GM13976 (cell line): ENCODE data around the gene MAP3K14.
"Not testable (repeated sequence)": the region's sequence is repeated elsewhere in the genome, so short reads cannot be mapped to it uniquely, and the experiment has no call there.

Experiments
- DNase-seq: peaks from one replicate; pipeline ENCODE4 v3.0.0; 2012; ENCODE audit warnings: low spot score
- CTCF ChIP-seq: IDR thresholded peaks from 2 replicates; pipeline ENCODE4 v1.5.1; 2012; ENCODE audit warnings: borderline replicate concordance, mild to moderate bottlenecking; ENCODE audit not compliant: insufficient read depth; ENCODE audit errors: extremely low read depth, missing control alignments, control extremely low read depth
- in situ Hi-C: fragments of 300-500 bp; cut with MboI; formaldehyde crosslinking; loops from one replicate; pipeline ENCODE4 v1.12.0; 2022; ENCODE audit warnings: low sequenced_read_pairs, mixed read lengths, inconsistent platforms; ENCODE audit not compliant: unreplicated experiment

The MAP3K14 gene

DNA sequence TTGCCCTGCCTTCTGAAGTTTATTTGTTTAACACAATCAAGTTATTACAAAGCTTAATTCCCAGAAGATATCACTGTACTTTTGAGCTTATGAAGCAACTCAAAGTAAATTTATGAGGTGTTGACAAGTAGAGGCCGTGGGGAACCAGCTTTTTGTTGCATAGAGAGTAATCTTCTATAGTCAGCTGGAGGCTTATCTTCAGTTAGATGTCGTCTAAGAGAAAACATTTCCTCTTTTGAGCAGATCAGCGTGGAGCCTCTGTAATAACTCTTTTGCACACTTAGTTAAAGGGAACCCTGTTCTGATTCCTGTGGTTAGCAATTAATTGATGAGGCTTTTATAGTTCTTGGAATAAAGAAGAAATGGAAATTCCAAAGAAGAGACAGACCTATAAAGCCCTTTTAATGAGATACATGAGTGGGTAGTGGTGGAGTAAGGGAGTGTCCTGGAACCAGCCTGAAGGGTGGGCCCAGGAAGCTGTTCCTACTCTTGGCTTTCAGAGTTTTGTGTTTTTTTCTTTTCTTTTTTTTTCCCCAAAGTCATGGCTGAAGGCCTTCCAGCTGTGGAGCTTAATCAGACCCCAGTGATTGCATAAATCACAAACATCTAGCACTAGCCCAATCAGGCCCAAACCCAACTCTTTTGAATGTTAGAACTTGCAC lies 28.9 kb upstream of the MAP3K14 start:
- TF ChIP-seq CTCF = no peak
- in situ Hi-C loops = no loop called here
- no peak for DNase-seq

- no peak for DNase-seq
- in situ Hi-C loops = no loop called here
- no peak for TF ChIP-seq CTCF
These were observed 28.4 kb upstream of the MAP3K14 start for GRCh38 chr17:45345246-45345553.

DNA sequence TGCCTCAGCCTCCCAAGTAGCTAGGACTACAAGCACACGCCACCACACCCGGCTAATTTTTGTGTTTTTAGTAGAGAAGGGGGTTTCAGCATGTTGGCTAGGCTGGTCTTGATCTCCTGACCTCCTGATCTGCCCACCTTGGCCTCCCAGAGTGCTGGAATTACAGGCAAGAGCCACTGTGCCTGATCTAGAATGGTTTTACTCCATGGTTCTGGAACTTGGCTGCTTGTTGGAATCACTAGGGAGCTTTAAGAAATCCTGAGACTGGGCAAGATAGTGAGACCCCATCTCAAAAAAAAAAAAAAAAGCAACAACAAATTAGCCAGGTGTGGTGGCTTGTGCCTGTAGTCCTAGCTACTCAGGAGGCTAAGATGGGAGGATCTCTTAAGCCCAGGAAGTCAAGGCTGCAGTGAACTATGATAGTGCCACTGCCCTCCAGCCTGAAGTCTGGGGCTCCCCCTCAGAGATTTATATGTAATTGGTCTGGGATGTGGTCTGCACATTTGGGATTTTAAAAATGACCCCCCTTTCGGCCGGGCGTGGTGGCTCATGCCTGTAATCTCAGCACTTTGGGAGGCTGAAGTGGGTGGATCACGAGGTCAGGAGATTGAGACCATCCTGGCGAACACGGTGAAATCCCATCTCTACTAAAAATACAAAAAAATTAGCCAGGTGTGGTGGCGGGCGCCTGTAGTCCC lies 27.3 kb upstream of the MAP3K14 start:
- in situ Hi-C loops, DNase-seq: not testable (repeated sequence)

DNA sequence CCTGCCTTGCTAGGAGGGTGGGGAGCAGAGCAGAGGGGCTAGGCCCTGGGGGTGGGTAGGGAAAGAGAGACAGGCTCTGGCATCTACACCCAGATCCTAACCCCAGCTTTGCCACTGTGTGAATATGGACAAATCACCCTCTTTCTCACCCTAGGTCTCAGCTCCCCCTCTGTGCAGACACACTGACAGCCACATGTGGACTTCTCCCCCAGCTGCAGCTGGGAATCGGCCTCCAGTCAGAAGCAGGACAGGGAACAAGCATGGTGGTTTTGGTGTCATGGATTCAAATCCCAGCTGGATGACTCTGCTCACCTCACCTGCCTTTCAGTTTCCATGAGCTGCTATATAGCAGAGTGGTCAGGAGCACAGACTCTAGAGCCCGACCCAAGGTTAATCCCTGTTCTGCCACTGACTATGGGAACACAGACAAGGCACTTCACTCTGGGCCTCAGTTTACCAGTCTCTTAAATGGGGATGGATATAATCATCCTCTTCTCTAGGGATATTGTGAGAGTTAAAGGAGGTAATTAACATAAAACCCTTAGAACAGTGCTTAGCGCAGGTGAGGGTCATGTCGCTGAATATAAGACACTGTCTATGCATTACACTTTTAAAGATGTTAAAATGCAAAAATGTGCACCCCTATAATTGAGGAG lies 26.2 kb upstream of the MAP3K14 start:
- TF ChIP-seq CTCF = no peak
- DNase-seq = no peak
- in situ Hi-C loops = no loop called here

- in situ Hi-C loops = no loop called here
- TF ChIP-seq CTCF = no peak
- no peak for DNase-seq
These were observed 25.5 kb upstream of the MAP3K14 start for GRCh38 chr17:45342306-45342705.

- TF ChIP-seq CTCF = no peak
- in situ Hi-C loops = no loop called here
- no peak for DNase-seq
These were observed 24.8 kb upstream of the MAP3K14 start for GRCh38 chr17:45341533-45342158.
